OCI-LY3 (cell line): Measurements from ENCODE around the gene PIM3.
A peak's percentile ranks its signal among the peaks of the same experiment; 100 is the strongest.
"Not testable (repeated sequence)": the region's sequence is repeated elsewhere in the genome, so short reads cannot be mapped to it uniquely, and the experiment has no call there.

ENCODE experiments used
- H2AFZ ChIP-seq: fragments of 200-600, 300-600 bp; shearing (Covaris generic); 2 replicates; pipeline ENCODE4 v1.6.0; 2014; ENCODE audit warnings: antibody characterized with exemption, low read depth, low read length
- H3K27ac ChIP-seq: fragments of 200-600, 300-600 bp; sonication (generic); 2 replicates; pipeline ENCODE4 v1.5.1; 2014; ENCODE audit warnings: mild to moderate bottlenecking, low read length, moderate library complexity, mixed read lengths
- H3K27me3 ChIP-seq: fragments of 200-600, 300-600 bp; sonication (generic); 2 replicates; pipeline ENCODE4 v1.6.1; 2014; ENCODE audit warnings: low read depth, low read length, mixed read lengths
- H3K36me3 ChIP-seq: fragments of 200-600, 300-600 bp; sonication (generic); replicated peaks from 2 replicates; pipeline ENCODE3; 2014; ENCODE audit warnings: low read depth, low read length, mixed read lengths
- H3K4me1 ChIP-seq: fragments of 300-600, 200-600 bp; sonication (generic); 2 replicates; pipeline ENCODE4 v1.6.1; 2014; ENCODE audit warnings: low read length, mixed read lengths
- H3K4me2 ChIP-seq: fragments of 200-600, 300-600 bp; sonication (generic); 2 replicates; pipeline ENCODE4 v1.6.1; 2014; ENCODE audit warnings: low read length, mixed read lengths
- H3K4me3 ChIP-seq: fragments of 300-600, 200-600 bp; sonication (generic); 2 replicates; pipeline ENCODE4 v1.5.1; 2014; ENCODE audit warnings: antibody characterized with exemption, mild to moderate bottlenecking, low read length, moderate library complexity
- H3K79me2 ChIP-seq: fragments of 300-600, 200-600 bp; shearing (Covaris generic); 2 replicates; pipeline ENCODE4 v1.6.1; 2014; ENCODE audit warnings: mild to moderate bottlenecking, low read length, mixed read lengths
- H3K9ac ChIP-seq: fragments of 300-600, 200-600 bp; shearing (Covaris generic); 2 replicates; pipeline ENCODE4 v1.6.0; 2014; ENCODE audit warnings: mild to moderate bottlenecking, low read length, moderate library complexity
- H3K9me3 ChIP-seq: fragments of 200-600, 300-600 bp; shearing (Covaris generic); 2 replicates; pipeline ENCODE4 v1.6.1; 2014; ENCODE audit warnings: low read length, mixed read lengths; ENCODE audit not compliant: insufficient read depth
- H4K20me1 ChIP-seq: fragments of 200-600, 300-600 bp; sonication (generic); 2 replicates; pipeline ENCODE4 v1.6.1; 2016; ENCODE audit warnings: low read length, mixed read lengths; ENCODE audit not compliant: insufficient read depth
- EZH2phosphoT487 ChIP-seq: fragments of 200-600 bp; shearing (Covaris generic); IDR thresholded peaks from 2 replicates; pipeline ENCODE4 v1.6.1; 2018; ENCODE audit warnings: antibody characterized with exemption, mixed run types, low read depth
- TF ChIP-seq, protein P1 (sequence below): fragments of 200-600, 300-600 bp; sonication (generic); IDR thresholded peaks from 2 replicates; pipeline ENCODE4 v1.5.1; 2014; ENCODE audit warnings: antibody characterized with exemption, low read length, low read depth

The PIM3 gene

DNA sequence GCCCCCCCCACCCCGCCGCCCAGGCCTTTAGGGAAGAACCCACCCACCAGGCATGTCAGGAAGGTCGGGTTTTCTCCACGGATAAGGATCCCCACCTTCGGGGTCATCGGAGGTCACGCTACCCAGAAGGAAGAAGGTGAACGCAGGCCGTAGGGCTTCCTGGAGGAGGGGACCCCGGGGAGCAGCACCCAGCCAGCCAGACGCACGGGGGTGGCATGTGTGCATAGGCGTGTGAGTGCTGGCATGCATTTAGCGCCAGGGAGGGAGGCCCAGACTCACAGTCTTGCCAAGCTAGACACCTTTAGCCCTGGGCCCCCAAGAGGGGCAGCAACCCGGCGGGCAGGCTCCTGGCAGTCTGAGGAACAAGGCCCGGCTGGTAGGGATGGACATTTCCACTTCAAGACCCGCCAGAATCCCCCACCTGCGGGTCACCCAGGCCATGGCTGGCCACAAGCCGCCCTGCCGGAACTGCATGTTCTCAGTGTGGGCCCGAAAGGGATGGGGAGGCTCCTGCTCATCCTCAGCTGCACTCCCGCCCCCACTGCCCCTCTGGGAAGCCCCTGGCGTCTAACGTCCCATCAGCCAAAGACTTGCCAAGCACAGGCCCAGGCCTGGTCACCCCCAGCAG, 16.7 kb upstream of the PIM3 start:
- Histone ChIP-seq H2AFZ (no peak overlapping the region), H3K27me3 (no peaks in the 10 kb centered on the region), H3K4me3 (peak overlapping the region; percentile 83), H3K36me3 (no peaks in the 10 kb centered on the region), H3K79me2 (no peaks in the 10 kb centered on the region), H3K27ac (peak overlapping the region; percentile 87), H3K9me3 (no peaks in the 10 kb centered on the region), H3K4me2 (peak overlapping the region; percentile 88), H4K20me1 (no peaks in the 10 kb centered on the region), H3K9ac (peak overlapping the region; percentile 78), H3K4me1 (peaks cover 23% of the 10 kb centered on the region)
- no peak for TF ChIP-seq EZH2phosphoT487
- TF ChIP-seq, protein P1, sequence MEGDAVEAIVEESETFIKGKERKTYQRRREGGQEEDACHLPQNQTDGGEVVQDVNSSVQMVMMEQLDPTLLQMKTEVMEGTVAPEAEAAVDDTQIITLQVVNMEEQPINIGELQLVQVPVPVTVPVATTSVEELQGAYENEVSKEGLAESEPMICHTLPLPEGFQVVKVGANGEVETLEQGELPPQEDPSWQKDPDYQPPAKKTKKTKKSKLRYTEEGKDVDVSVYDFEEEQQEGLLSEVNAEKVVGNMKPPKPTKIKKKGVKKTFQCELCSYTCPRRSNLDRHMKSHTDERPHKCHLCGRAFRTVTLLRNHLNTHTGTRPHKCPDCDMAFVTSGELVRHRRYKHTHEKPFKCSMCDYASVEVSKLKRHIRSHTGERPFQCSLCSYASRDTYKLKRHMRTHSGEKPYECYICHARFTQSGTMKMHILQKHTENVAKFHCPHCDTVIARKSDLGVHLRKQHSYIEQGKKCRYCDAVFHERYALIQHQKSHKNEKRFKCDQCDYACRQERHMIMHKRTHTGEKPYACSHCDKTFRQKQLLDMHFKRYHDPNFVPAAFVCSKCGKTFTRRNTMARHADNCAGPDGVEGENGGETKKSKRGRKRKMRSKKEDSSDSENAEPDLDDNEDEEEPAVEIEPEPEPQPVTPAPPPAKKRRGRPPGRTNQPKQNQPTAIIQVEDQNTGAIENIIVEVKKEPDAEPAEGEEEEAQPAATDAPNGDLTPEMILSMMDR: no peak

DNA sequence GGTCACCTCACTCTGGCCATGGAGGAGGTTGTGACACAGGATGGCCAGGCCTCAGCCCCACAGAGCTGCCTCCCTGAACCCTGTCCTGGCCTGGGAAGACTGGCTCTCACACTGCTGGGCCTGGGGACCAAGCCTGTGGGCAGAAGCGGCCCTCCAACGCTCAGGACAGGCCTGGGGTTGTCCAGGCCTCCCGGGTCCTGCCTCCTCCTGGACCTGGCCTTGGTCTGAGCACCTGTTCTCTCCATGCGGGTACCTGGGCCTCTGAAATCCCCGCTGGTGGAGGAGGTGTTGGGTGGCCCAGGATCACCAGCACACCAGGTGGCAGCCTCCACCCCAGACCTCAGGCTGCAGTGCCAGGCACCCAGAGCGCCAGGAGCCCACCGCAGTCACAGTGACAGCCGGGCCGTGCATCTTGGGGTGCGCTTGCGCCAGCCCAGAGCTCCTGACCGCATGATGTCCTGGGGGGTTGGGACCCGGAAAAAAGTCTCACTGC, 16.1 kb upstream of the PIM3 start:
- Histone ChIP-seq H3K27me3 (no peaks in the 10 kb centered on the region), H3K4me3 (peak overlapping the region; percentile 83), H3K9ac (peak overlapping the region; percentile 78), H2AFZ (no peak overlapping the region), H3K79me2 (no peaks in the 10 kb centered on the region), H3K27ac (peak overlapping the region; percentile 87), H4K20me1 (no peaks in the 10 kb centered on the region), H3K4me1 (peaks cover 23% of the 10 kb centered on the region), H3K4me2 (peak overlapping the region; percentile 88), H3K9me3 (no peaks in the 10 kb centered on the region), H3K36me3 (no peaks in the 10 kb centered on the region)
- TF ChIP-seq, protein P1: peak; percentile 17
- TF ChIP-seq EZH2phosphoT487: no peak

DNA sequence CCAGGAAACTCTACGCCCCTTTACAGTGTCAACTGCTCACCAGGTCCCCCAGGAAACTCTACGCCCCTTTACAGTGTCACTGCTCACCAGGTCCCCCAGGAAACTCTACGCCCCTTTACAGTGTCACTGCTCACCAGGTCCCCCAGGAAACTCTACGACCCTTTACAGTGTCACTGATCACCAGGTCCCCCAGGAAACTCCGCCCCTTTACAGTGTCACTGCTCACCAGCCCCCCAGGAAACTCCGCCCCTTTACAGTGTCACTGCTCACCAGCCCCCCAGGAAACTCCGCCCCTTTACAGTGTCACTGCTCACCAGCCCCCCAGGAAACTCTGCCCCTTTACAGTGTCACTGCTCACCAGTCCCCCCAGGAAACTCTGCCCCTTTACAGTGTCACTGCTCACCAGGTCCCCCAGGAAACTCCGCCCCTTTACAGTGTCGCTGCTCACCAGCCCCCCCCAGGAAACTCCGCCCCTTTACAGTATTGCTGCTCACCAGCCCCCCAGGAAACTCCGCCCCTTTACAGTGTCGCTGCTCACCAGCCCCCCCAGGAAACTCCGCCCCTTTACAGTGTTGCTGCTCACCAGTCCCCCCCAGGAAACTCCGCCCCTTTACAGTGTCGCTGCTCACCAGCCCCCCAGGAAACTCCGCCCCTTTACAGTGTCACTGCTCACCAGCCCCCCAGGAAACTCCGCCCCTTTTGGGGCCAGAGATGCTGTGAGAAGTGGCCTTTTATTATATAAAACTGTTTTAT, 15.4 kb upstream of the PIM3 start:
- H4K20me1 ChIP-seq, H3K36me3 ChIP-seq, H3K9me3 ChIP-seq, H3K79me2 ChIP-seq, H3K27me3 ChIP-seq: not testable (repeated sequence)
- peak overlapping the region; percentile 78 for H3K9ac ChIP-seq
- H3K4me3 ChIP-seq: peak overlapping the region; percentile 83
- peak overlapping the region; percentile 87 for H3K27ac ChIP-seq
- peaks cover 23% of the 10 kb centered on the region for H3K4me1 ChIP-seq
- H3K4me2 ChIP-seq: peak overlapping the region; percentile 88
- 0 out of 2 replicates have a peak overlapping the region, but pooled peaks have one; percentile 86 for H2AFZ ChIP-seq

DNA sequence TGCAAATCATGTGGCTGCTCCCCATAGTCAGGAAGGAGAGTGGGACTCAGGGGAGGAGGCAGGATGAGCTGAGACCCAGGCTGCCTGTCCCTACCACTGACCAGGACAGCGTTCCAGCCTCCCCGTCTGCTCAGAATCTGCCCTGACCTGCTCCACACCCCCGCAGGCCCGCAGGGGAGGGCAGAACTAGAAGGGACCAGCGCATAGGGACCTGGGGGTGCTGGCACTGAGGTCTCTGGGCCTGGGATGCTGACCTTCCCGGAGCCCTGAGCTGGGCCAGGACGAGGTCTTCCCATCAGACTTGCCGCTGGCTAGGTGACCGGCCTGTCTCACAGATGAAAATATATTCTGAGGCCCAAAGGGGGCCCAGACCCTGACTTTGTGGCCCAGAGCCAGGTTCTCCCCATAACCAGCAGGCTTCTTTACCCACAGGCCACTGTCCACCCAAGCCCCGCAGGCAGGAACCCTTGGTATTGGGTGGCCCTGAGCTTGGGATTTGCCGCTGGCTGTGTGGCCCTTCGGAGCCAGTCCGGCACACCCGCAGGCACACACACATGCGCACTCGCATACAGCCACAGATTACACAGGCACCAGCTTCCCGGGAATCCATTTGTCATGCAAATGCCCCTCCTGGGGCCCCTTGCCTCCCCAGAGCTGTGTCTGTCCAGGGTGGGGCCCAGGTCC, 13.8 kb upstream of the PIM3 start:
- Histone ChIP-seq H3K4me3 (no peak overlapping the region), H2AFZ (no peak overlapping the region), H4K20me1 (no peaks in the 10 kb centered on the region), H3K27me3 (no peaks in the 10 kb centered on the region), H3K9ac (no peak overlapping the region), H3K27ac (no peak overlapping the region), H3K4me1 (peaks cover 32% of the 10 kb centered on the region), H3K36me3 (no peaks in the 10 kb centered on the region), H3K4me2 (no peak overlapping the region), H3K9me3 (no peaks in the 10 kb centered on the region), H3K79me2 (no peaks in the 10 kb centered on the region)
- no peak for TF ChIP-seq EZH2phosphoT487
- TF ChIP-seq, protein P1: no peak
